H9 (cell line): ENCODE measurements around the gene KLHL7. TPM values are rescaled to one million over a fixed set of nuclear protein-coding genes. Genes with fewer than 3 reads are reported as not detected.

Experiments
- DNase-seq: peaks from one replicate; pipeline ENCODE4 v3.0.0-alpha.2; 2017
- H2AFZ ChIP-seq: one replicate; pipeline ENCODE4 v1.6.1; 2013; ENCODE audit warnings: mild to moderate bottlenecking, low read length, control low read depth, moderate library complexity
- H2AK5ac ChIP-seq: 2 replicates; pipeline ENCODE4 v1.6.1; 2013; ENCODE audit warnings: low read length, control low read depth, mixed read lengths; ENCODE audit not compliant: insufficient read length
- H2BK120ac ChIP-seq: one replicate; pipeline ENCODE4 v1.6.1; 2013; ENCODE audit warnings: low read depth, mild to moderate bottlenecking, low read length, control low read depth, inconsistent platforms; ENCODE audit not compliant: poor library complexity, severe bottlenecking
- H2BK12ac ChIP-seq: 2 replicates; pipeline ENCODE4 v1.6.1; 2013; ENCODE audit warnings: low read length, control low read depth, mixed read lengths, low read depth; ENCODE audit not compliant: insufficient read length
- H2BK15ac ChIP-seq: 2 replicates; pipeline ENCODE4 v1.6.1; 2013; ENCODE audit warnings: low read depth, low read length, control low read depth
- H2BK20ac ChIP-seq: one replicate; pipeline ENCODE4 v1.6.1; 2013; ENCODE audit warnings: low read depth, mild to moderate bottlenecking, low read length, control low read depth, inconsistent platforms; ENCODE audit not compliant: poor library complexity, severe bottlenecking
- H2BK5ac ChIP-seq: 2 replicates; pipeline ENCODE4 v1.6.1; 2013; ENCODE audit warnings: low read length, control low read depth, mixed read lengths; ENCODE audit not compliant: insufficient read length
- H3K14ac ChIP-seq: 2 replicates; pipeline ENCODE4 v1.6.1; 2013; ENCODE audit warnings: low read length, control low read depth; ENCODE audit not compliant: insufficient read depth
- H3K18ac ChIP-seq: 2 replicates; pipeline ENCODE4 v1.6.1; 2013; ENCODE audit warnings: low read depth, mild to moderate bottlenecking, mixed read lengths, low read length, control low read depth; ENCODE audit not compliant: insufficient read length
- H3K23ac ChIP-seq: 2 replicates; pipeline ENCODE4 v1.6.1; 2013; ENCODE audit warnings: low read length, control low read depth, mixed read lengths, low read depth; ENCODE audit not compliant: insufficient read length
- H3K23me2 ChIP-seq: 2 replicates; pipeline ENCODE4 v1.6.1; 2013; ENCODE audit warnings: low read depth, mild to moderate bottlenecking, mixed read lengths, low read length, control low read depth; ENCODE audit not compliant: insufficient read length, poor library complexity, severe bottlenecking
- H3K27ac ChIP-seq: 2 replicates; pipeline ENCODE4 v1.5.1; 2013; ENCODE audit warnings: low read length, control low read depth, mixed read lengths, low read depth; ENCODE audit not compliant: insufficient read length
- H3K27me3 ChIP-seq: 2 replicates; pipeline ENCODE4 v1.6.1; 2013; ENCODE audit warnings: low read length, control low read depth, inconsistent platforms; ENCODE audit not compliant: insufficient read depth
- H3K4ac ChIP-seq: 2 replicates; pipeline ENCODE4 v1.6.1; 2013; ENCODE audit warnings: low read depth, mild to moderate bottlenecking, control low read depth, inconsistent platforms, low read length, moderate library complexity
- H3K4me1 ChIP-seq: 2 replicates; pipeline ENCODE4 v1.6.1; 2013; ENCODE audit warnings: low read length, control low read depth, inconsistent platforms; ENCODE audit not compliant: insufficient read depth
- H3K4me2 ChIP-seq: 2 replicates; pipeline ENCODE4 v1.6.1; 2013; ENCODE audit warnings: low read length, control low read depth, mixed read lengths; ENCODE audit not compliant: insufficient read length, insufficient read depth
- H3K56ac ChIP-seq: 2 replicates; pipeline ENCODE4 v1.6.1; 2013; ENCODE audit warnings: low read depth, mild to moderate bottlenecking, mixed read lengths, low read length, control low read depth; ENCODE audit not compliant: insufficient read length
- H3K79me1 ChIP-seq: 2 replicates; pipeline ENCODE4 v1.6.1; 2013; ENCODE audit warnings: low read depth, mild to moderate bottlenecking, moderate library complexity, low read length, control low read depth, inconsistent platforms; ENCODE audit not compliant: insufficient read depth, poor library complexity, severe bottlenecking
- H3K79me2 ChIP-seq: 2 replicates; pipeline ENCODE4 v1.6.1; 2013; ENCODE audit warnings: low read length, control low read depth, inconsistent platforms; ENCODE audit not compliant: insufficient read depth
- H3K9ac ChIP-seq: 2 replicates; pipeline ENCODE4 v1.6.1; 2013; ENCODE audit warnings: low read length, control low read depth, mixed read lengths; ENCODE audit not compliant: insufficient read length; ENCODE audit errors: extremely low read depth
- H3K9me3 ChIP-seq: one replicate; pipeline ENCODE4 v1.6.1; 2013; ENCODE audit warnings: low read depth, low read length, inconsistent platforms; ENCODE audit not compliant: control insufficient read depth
- H3T11ph ChIP-seq: one replicate; pipeline ENCODE4 v1.6.1; 2013; ENCODE audit warnings: mild to moderate bottlenecking, low read length, control low read depth, inconsistent platforms
- H4K20me1 ChIP-seq: one replicate; pipeline ENCODE4 v1.6.1; 2013; ENCODE audit not compliant: control insufficient read depth, insufficient read length, insufficient read depth
- H4K5ac ChIP-seq: 2 replicates; pipeline ENCODE4 v1.6.1; 2013; ENCODE audit warnings: low read depth, mild to moderate bottlenecking, mixed read lengths, low read length, control low read depth; ENCODE audit not compliant: insufficient read length
- H4K8ac ChIP-seq: replicated peaks from 2 replicates; pipeline ENCODE4 v1.6.1; 2013; ENCODE audit warnings: low read length, control low read depth, mixed read lengths, low read depth; ENCODE audit not compliant: insufficient read length
- H4K91ac ChIP-seq: 2 replicates; pipeline ENCODE4 v1.6.1; 2013; ENCODE audit warnings: low read depth, mild to moderate bottlenecking, moderate library complexity, mixed read lengths, low read length, control low read depth; ENCODE audit not compliant: insufficient read length
- H3K27ac Mint-ChIP-seq, 3 experiments: 2 replicates in 2 of 3; 3 replicates in 1 of 3; pipeline ENCODE4 v1.8.0; 2020 to 2021; ENCODE audit warnings: mixed read lengths in 3 of 3, mild to moderate bottlenecking in 1 of 3, moderate library complexity in 1 of 3
- H3K27me3 Mint-ChIP-seq: 2 replicates; pipeline ENCODE4 v1.8.0; 2021; ENCODE audit warnings: low read depth, mild to moderate bottlenecking, moderate library complexity, mixed read lengths
- H3K36me3 Mint-ChIP-seq, 3 experiments: 2 replicates in 2 of 3; 3 replicates in 1 of 3; pipeline ENCODE4 v1.8.0; 2020 to 2021; ENCODE audit warnings: low read depth in 3 of 3, mixed read lengths in 3 of 3; ENCODE audit not compliant: insufficient read depth in 1 of 3
- H3K4me1 Mint-ChIP-seq, 2 experiments: 2 replicates each; pipeline ENCODE4 v1.8.0; 2020; ENCODE audit warnings: mixed read lengths in 2 of 2
- H3K4me3 Mint-ChIP-seq, 2 experiments: 2 replicates in 1 of 2; 3 replicates in 1 of 2; pipeline ENCODE4 v1.8.0; 2020 to 2021; ENCODE audit warnings: mild to moderate bottlenecking in 2 of 2, mixed read lengths in 2 of 2, moderate library complexity in 1 of 2
- H3K9me3 Mint-ChIP-seq, 2 experiments: 2 replicates in 1 of 2; 3 replicates in 1 of 2; pipeline ENCODE4 v1.8.0; 2020; ENCODE audit warnings: mild to moderate bottlenecking in 2 of 2, mixed read lengths in 2 of 2, moderate library complexity in 1 of 2
- WGBS: extraction: QIAGEN DNeasy Blood & Tissue Kit; methylation state at CpG from one replicate; pipeline ENCODE4 v1.1.7; 2013; ENCODE audit warnings: missing lambda C conversion rate, low lambda C conversion rate, mixed read lengths; ENCODE audit not compliant: insufficient read length; ENCODE audit errors: extremely low coverage; 5-methylcytosine and 5-hydroxymethylcytosine counted together
- total RNA-seq: library from RNA; stranded (reverse); gene quantifications from 2 replicates; pipeline ENCODE4 v1.2.1, GENCODE V29; 2021
- TF ChIP-seq, protein P1 (sequence below): fragments of 200-600 bp; sonication (generic); conservative IDR thresholded peaks from 3 replicates; pipeline ENCODE4 v1.8.0; 2021; ENCODE audit warnings: antibody characterized with exemption, mild to moderate bottlenecking

Gene KLHL7
- total RNA-seq, 1 experiment from 2014 or later, result 56.7 TPM

DNA sequence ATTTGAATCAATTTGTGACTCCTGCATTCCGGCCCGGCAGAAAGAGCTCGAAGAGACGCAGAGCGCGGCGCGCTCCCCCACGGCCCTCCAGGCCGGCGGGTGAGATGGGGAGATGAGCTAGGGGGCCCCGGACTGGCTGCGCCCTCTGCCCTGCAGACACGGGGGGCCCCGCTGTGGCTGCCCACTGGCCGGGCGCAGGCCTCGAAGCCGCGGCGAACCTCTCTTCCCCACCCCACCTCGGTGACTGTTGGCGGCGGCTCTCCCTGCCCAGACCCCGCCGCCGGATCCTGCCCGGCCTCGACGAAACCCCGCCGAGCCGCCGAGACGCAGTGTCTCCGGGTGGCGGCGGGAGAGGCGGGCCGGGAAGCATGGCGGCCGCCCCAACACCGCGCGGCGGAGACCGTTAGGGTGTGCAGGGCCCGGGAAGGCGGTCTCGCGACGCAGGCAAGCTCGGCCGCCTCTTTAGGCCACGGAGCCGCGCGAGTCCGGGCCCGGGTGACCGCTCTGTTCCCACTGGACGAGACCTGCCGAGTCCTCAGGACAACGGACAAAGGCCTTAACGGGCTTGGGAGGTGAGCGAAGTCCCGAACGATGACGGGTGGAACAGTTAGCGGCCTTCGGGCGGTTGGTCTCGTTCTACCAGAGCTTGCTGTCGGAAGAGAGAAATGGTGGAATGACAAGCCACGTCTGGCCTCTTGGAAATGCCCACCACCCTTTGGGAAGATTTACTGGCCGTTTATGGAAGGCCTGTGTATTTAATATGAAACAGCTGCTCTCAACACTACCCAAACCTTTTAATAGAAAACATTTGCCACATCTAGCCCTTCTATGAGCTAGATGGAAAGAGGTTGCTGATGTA is 100.6 kb downstream of the KLHL7 start:
- Histone ChIP-seq H3K23ac (no peak overlapping the region), H3K9ac (no peak overlapping the region), H3K14ac (no peak overlapping the region), H3K4me1 (no peaks in the 10 kb centered on the region), H2AFZ (no peak overlapping the region), H3K4me2 (no peak overlapping the region), H4K91ac (no peak overlapping the region), H4K20me1 (no peaks in the 10 kb centered on the region), H2BK5ac (no peak overlapping the region), H2BK15ac (no peak overlapping the region), H3K56ac (no peak overlapping the region), H3K9me3 (no peaks in the 10 kb centered on the region), H3K23me2 (no peaks in the 10 kb centered on the region), H2BK12ac (no peak overlapping the region), H2BK20ac (no peak overlapping the region), H3K18ac (no peak overlapping the region), H3K79me2 (no peaks in the 10 kb centered on the region), H3K79me1 (no peaks in the 10 kb centered on the region), H4K8ac (no peak overlapping the region), H3K4ac (no peak overlapping the region), H3K27me3 (no peaks in the 10 kb centered on the region), H4K5ac (no peak overlapping the region), H2AK5ac (no peak overlapping the region), H3K27ac (no peak overlapping the region), H3T11ph (no peak overlapping the region), H2BK120ac (no peak overlapping the region)
- peak; percentile 41 for DNase-seq
- WGBS, result no CpG with 5 or more reads among the region's 76 CpGs
- Mint-ChIP-seq H3K4me1 (no peaks in the 10 kb centered on the region), H3K27ac (no peak overlapping the region), H3K27me3 (no peaks in the 10 kb centered on the region), H3K9me3 (no peaks in the 10 kb centered on the region), H3K4me3 (no peak overlapping the region), H3K36me3 (peaks cover 9 to 16% (median 12%) of the 10 kb centered on the region in 3 experiments; a peak in 6 of 7 replicates)
- TF ChIP-seq, protein P1, sequence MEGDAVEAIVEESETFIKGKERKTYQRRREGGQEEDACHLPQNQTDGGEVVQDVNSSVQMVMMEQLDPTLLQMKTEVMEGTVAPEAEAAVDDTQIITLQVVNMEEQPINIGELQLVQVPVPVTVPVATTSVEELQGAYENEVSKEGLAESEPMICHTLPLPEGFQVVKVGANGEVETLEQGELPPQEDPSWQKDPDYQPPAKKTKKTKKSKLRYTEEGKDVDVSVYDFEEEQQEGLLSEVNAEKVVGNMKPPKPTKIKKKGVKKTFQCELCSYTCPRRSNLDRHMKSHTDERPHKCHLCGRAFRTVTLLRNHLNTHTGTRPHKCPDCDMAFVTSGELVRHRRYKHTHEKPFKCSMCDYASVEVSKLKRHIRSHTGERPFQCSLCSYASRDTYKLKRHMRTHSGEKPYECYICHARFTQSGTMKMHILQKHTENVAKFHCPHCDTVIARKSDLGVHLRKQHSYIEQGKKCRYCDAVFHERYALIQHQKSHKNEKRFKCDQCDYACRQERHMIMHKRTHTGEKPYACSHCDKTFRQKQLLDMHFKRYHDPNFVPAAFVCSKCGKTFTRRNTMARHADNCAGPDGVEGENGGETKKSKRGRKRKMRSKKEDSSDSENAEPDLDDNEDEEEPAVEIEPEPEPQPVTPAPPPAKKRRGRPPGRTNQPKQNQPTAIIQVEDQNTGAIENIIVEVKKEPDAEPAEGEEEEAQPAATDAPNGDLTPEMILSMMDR, result no peak
